Measurements from ENCODE around the gene FSTL5. TPM values are rescaled to one million over a fixed set of nuclear protein-coding genes. Genes with fewer than 3 reads are reported as not detected.

FSTL5 gene
- total and polyA plus RNA-seq, 2 of the 8 experiments (the other 6 are each of a cell fraction or from before 2014, with no cell fraction given): 0.09 to 0.32 TPM

DNA sequence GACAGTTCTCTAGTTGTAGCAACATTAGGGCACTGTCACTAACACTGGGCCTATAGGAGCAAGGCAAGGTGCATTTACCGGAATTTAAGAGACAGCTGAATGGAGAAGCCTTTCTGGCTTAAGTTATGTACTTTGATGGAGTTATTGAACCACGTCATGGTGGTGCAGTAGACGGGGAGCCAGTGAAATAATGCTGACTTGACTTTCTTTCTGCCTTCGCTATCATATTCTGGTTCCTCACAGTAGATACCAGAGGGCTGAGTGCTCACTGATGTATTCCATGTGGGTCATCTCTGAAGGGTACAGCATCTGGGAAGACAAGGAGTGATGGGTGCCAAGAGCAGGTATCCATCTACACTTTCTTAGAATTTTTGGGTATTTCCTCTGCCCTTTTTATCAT is 802.8 kb downstream of the FSTL5 start:
- H3K18ac ChIP-seq (ENCODE audit: extremely low read depth, low read length): no peak overlapping the region
- no peaks in the 10 kb centered on the region for H3K27me3 ChIP-seq (replicated peaks in 1 of 4; ENCODE audit: control insufficient read depth in 3 of 4, extremely low read depth in 1 of 4, insufficient read depth in 3 of 4, low read length in 3 of 4)
- no peak overlapping the region for H4K8ac ChIP-seq (ENCODE audit: extremely low read depth, insufficient read depth, low read length)
- no peak overlapping the region for H3K4me2 ChIP-seq (ENCODE audit: insufficient read depth in 1 of 2, low read depth in 2 of 2, low read length in 2 of 2)
- H3K4me1 ChIP-seq (replicated peaks in 1 of 4; ENCODE audit: control insufficient read depth in 3 of 4, insufficient read depth in 4 of 4, low read length in 3 of 4): no peaks in the 10 kb centered on the region
- DNase-seq (ENCODE audit: low read depth in 1 of 2, low spot score in 2 of 2) (no peak), FAIRE-seq (no peak)
- H3K27ac ChIP-seq (ENCODE audit: low read depth, low read length): no peak overlapping the region
- no peak overlapping the region for H2BK20ac ChIP-seq (ENCODE audit: low read length)
- H3K9ac ChIP-seq (replicated peaks in 1 of 4; ENCODE audit: extremely low read depth in 1 of 4, low read depth in 3 of 4, low read length in 3 of 4): no peak overlapping the region
- H2BK12ac ChIP-seq (ENCODE audit: low read depth, low read length): no peak overlapping the region
- H4K5ac ChIP-seq (ENCODE audit: insufficient read length, low read depth, low read length): no peak overlapping the region
- H3K36me3 ChIP-seq (ENCODE audit: control insufficient read depth in 2 of 4, insufficient read depth in 4 of 4, low read length in 3 of 4): no peaks in the 10 kb centered on the region
- H2BK120ac ChIP-seq (replicated peaks; ENCODE audit: low read depth, low read length): no peak overlapping the region
- H2BK5ac ChIP-seq (ENCODE audit: low read depth, low read length): no peak overlapping the region
- no peaks in the 10 kb centered on the region for H4K20me1 ChIP-seq (replicated peaks in 1 of 2; ENCODE audit: control insufficient read depth in 1 of 2, insufficient read depth in 2 of 2, low read length in 2 of 2)
- no peak overlapping the region for H3K56ac ChIP-seq (replicated peaks; ENCODE audit: insufficient read length, low read depth, low read length)
- ChIA-PET POLR2A (ENCODE audit: partially characterized antibody) (no interaction called here), CTCF (ENCODE audit: partially characterized antibody) (no interaction called here)
- H3K23me2 ChIP-seq (ENCODE audit: low read depth, low read length): no peaks in the 10 kb centered on the region
- H2AFZ ChIP-seq (ENCODE audit: low read length): no peak overlapping the region
- H3K79me1 ChIP-seq (ENCODE audit: low read depth, low read length): no peaks in the 10 kb centered on the region
- H3K79me2 ChIP-seq (ENCODE audit: control insufficient read depth in 1 of 2, insufficient read depth in 2 of 2, low read length in 2 of 2): no peaks in the 10 kb centered on the region
- no peak overlapping the region for H3K23ac ChIP-seq (ENCODE audit: insufficient read length)
- no peak overlapping the region for H3K4me3 ChIP-seq (ENCODE audit: extremely low read depth in 1 of 4, insufficient read depth in 2 of 4, low read depth in 3 of 4, low read length in 4 of 4)
- peak; percentile 56; the same call in 1 of the 2 replicates for TF ChIP-seq MAFK (IDR thresholded peaks at IDR 0.05; ENCODE audit: low read depth, low read length)
- TF ChIP-seq CBX5 (IDR thresholded peaks at IDR 0.05; ENCODE audit: low read depth, low read length): no peak
- H3K4ac ChIP-seq (replicated peaks; ENCODE audit: insufficient read length, low read depth, low read length): no peak overlapping the region
- 93% methylated on average over 4 of the region's 4 CpGs; no CpG with 5 or more reads in 1 of the 2 experiments for WGBS, 2 experiments (ENCODE audit: extremely low coverage in 1 of 2, insufficient coverage in 1 of 2, insufficient read length in 1 of 2, insufficient replicate concordance in 2 of 2, low coverage in 1 of 2, low lambda C conversion rate in 2 of 2, missing lambda C conversion rate in 1 of 2)
- H3K14ac ChIP-seq (ENCODE audit: insufficient read length): no peak overlapping the region
- H4K91ac ChIP-seq (replicated peaks; ENCODE audit: insufficient read length, low read length): no peak overlapping the region
- H2BK15ac ChIP-seq (ENCODE audit: low read length): no peak overlapping the region
- no peaks in the 10 kb centered on the region for H3K9me3 ChIP-seq (ENCODE audit: insufficient read depth in 2 of 2, low read depth in 1 of 2, low read length in 1 of 2)
- no peak overlapping the region for H2AK5ac ChIP-seq (ENCODE audit: low read depth, low read length)

All from H1 (cell line).